Measurements from ENCODE around the gene ASAP3. TPM values are rescaled to one million over a fixed set of nuclear protein-coding genes. Genes with fewer than 3 reads are reported as not detected.

Gene ASAP3
- total and polyA plus RNA-seq, 9 of the 15 experiments (the other 6 are each of a cell fraction or from before 2014, with no cell fraction given) = 1.7 to 31.2 (median 17.4) TPM

GRCh38 chr1:23446661-23447310 lies 37.2 kb downstream of the ASAP3 start (continued):
- TF ChIP-seq ZC3H4 (CRISPR knock-in tag; IDR thresholded peaks at IDR 0.05; ENCODE audit: borderline replicate concordance) = no peak
- no peak for TF ChIP-seq POLR3G (IDR thresholded peaks at IDR 0.05; ENCODE audit: extremely low read depth, insufficient read length, insufficient replicate concordance)
- no peak for TF ChIP-seq MTF1 (CRISPR knock-in tag; IDR thresholded peaks at IDR 0.05; ENCODE audit: borderline replicate concordance)
- TF ChIP-seq ZBTB2 (IDR thresholded peaks at IDR 0.05) = no peak
- TF ChIP-seq MXD1 (CRISPR knock-in tag; IDR thresholded peaks at IDR 0.05; ENCODE audit: borderline replicate concordance, poor library complexity, severe bottlenecking) = no peak
- TF ChIP-seq GTF2E2 (tag; IDR thresholded peaks at IDR 0.05) = no peak
- no peak for TF ChIP-seq KLF13 (tag; IDR thresholded peaks at IDR 0.05; ENCODE audit: borderline replicate concordance, low read depth)
- no peak for TF ChIP-seq XRCC3 (IDR thresholded peaks at IDR 0.05)
- no peak for TF ChIP-seq SMAD2 (IDR thresholded peaks at IDR 0.05; ENCODE audit: low read depth, low read length)
- TF ChIP-seq KAT2B (IDR thresholded peaks at IDR 0.05; ENCODE audit: low read depth, low read length) = no peak
- TF ChIP-seq PHB2 (IDR thresholded peaks at IDR 0.05; ENCODE audit: low read depth) = no peak
- TF ChIP-seq THAP7 (CRISPR knock-in tag; IDR thresholded peaks at IDR 0.05) = no peak
